LNCAP (cell line): Measurements from ENCODE around the gene ERMAP.

Source experiments
- CTCF ChIP-seq: fragments of 450-650 bp; IDR thresholded peaks from 2 replicates; pipeline ENCODE4 v1.5.1; 2017; ENCODE audit warnings: mild to moderate bottlenecking

Gene ERMAP

GRCh38 chr1:42788021-42788420 lies 28.9 kb upstream of the ERMAP start:
- no peak for TF ChIP-seq CTCF

DNA sequence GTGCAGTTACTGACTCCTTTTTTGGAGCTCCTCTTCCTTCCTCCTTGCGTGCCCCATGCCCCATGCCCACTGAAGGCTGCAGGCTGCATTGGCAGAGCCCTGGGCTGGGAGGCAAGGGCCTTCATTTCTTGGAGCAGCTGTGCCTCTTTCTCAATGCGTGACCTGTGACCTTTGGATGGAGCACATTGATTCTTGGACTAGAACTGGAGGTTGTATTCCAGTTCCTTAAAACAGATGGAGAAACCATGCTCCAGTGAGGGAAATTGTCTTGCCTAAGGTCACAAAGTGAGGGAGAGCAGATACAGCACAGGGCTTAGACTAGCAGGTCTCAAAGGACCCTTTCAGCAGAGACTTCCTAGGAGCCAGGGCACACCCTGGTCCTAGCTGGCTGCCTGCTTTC lies 23.1 kb upstream of the ERMAP start:
- no peak for TF ChIP-seq CTCF

DNA sequence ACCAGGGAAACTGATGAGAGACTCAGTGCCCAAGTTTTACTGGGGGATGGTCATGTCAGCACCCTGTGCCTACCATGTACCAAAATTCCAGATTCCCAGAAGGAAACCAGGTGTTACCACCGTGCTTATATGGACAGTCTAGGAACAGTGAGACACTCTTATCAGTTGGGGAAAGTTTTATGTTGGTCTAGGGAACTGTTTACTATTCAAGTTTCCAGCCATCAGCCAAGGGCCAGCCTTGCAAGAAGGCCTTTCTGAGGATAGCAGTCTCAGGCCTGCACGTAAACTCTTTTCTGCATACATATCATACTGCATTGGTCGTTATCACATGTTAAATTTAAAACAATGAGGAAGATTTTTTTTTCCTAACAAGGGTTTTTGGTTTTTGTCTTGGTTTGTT lies 19.5 kb upstream of the ERMAP start:
- no peak for TF ChIP-seq CTCF

- no peak for TF ChIP-seq CTCF
Observed at GRCh38 chr1:42797979-42798378, 18.9 kb upstream of the ERMAP start.

DNA sequence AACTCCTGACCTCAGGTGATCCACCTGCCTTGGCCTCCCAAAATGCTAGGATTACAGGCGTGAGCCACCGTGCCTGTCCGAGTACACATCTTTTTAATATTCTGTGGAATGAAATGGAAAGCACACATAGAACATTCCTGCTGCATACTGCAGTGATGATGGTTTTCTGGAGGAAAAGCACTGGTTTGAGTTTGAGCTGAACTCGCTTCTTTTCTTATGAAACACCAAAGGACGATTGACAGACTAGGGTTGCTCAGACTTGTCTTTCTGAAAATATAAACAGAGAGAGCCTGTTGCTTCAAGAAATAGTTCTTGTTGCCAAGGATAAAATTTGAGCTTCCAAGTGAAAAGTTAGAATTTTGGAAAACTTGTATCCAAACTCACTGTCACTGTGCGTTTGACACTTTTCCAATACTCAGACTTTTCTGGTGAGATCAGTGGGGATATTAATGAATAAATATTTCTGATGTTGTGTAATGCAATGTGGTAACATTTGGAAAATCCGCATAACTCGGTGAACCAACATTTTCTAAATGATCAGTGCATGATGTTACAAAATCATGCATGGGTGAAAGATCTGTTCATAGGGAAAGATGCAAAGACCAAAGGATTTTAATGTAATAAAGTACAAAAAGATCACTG lies 15.0 kb upstream of the ERMAP start:
- TF ChIP-seq CTCF: no peak

- no peak for TF ChIP-seq CTCF
Observed at GRCh38 chr1:42806171-42806570, 10.8 kb upstream of the ERMAP start.

DNA sequence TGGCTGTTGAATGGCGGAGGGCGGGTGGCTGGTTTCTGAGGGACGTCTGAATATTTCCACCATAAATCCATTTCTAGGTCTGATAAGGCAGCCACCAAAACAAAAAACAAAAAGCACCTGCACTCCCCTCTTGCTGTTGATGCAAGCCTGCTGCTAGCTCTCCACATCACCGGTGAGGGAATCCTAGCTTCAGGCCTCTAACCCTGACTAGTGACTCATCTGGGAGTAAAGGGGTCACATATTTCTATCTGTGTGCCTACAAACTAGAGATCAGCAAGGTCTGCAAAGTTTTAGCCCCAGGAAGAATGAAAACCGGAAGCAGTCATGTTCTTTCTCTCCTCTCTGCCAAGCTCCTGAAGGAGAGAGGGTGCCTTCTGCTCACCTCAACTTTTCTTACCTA lies 10.3 kb upstream of the ERMAP start:
- TF ChIP-seq CTCF: no peak
